Lung (tissue), 12 donors: ENCODE measurements around the gene MIER1. TPM values are rescaled to one million over a fixed set of nuclear protein-coding genes. Genes with fewer than 3 reads are reported as not detected.

Source experiments
- ATAC-seq: fragments of 200-7000 bp; cut with Tn5 transposase; one replicate; pipeline ENCODE4 v1.9.1; 2020; ENCODE audit warnings: moderate number of reproducible peaks; ENCODE audit not compliant: insufficient read depth, low FRiP score
- DNase-seq, 3 donors: peaks; one replicate each; pipeline ENCODE4 v3.0.0-alpha.2; 2013 to 2017
- H3K27ac ChIP-seq, 2 donors: one replicate each; pipeline ENCODE4 v1.5.1; 2013; ENCODE audit warnings: mild to moderate bottlenecking in 2 of 2, moderate library complexity in 2 of 2, control low read depth in 1 of 2, inconsistent platforms in 1 of 2, low read depth in 1 of 2, low read length in 1 of 2
- H3K27me3 ChIP-seq, 3 donors: one replicate each; pipeline ENCODE4 v1.5.1; 2013; ENCODE audit warnings: low read length in 2 of 3; ENCODE audit not compliant: control insufficient read depth in 3 of 3, insufficient read depth in 3 of 3
- H3K36me3 ChIP-seq, 4 donors: one replicate each; pipeline ENCODE4 v1.5.1; 2013; ENCODE audit warnings: low read length in 4 of 4, mild to moderate bottlenecking in 1 of 4, moderate library complexity in 1 of 4; ENCODE audit not compliant: control insufficient read depth in 4 of 4, insufficient read depth in 4 of 4
- H3K4me1 ChIP-seq, 5 donors: one replicate each; pipeline ENCODE4 v1.5.1; 2013; ENCODE audit warnings: low read length in 5 of 5, mild to moderate bottlenecking in 2 of 5, moderate library complexity in 1 of 5; ENCODE audit not compliant: control insufficient read depth in 5 of 5, insufficient read depth in 5 of 5
- H3K4me3 ChIP-seq: one replicate; pipeline ENCODE4 v1.5.1; 2013; ENCODE audit warnings: mild to moderate bottlenecking, control low read depth, moderate library complexity
- H3K9ac ChIP-seq, 2 donors: one replicate each; pipeline ENCODE4 v1.5.1; 2013; ENCODE audit warnings: low read length in 2 of 2, control low read depth in 1 of 2; ENCODE audit not compliant: insufficient read depth in 1 of 2
- H3K9me3 ChIP-seq, 4 donors: one replicate each; pipeline ENCODE4 v1.5.1; 2013; ENCODE audit warnings: low read length in 3 of 4, mild to moderate bottlenecking in 1 of 4, moderate library complexity in 1 of 4; ENCODE audit not compliant: control insufficient read depth in 4 of 4, insufficient read depth in 3 of 4
- WGBS, 2 donors: extraction: QIAGEN DNeasy Blood & Tissue Kit; methylation state at CpG; one replicate each; pipeline ENCODE4 v1.1.7; 2013; 5-methylcytosine and 5-hydroxymethylcytosine counted together
- polyA plus RNA-seq, 2 donors: library from polyadenylated mRNA; stranded (reverse); fragments of 200-250 nt; gene quantifications; one replicate each; pipeline ENCODE4 v1.2.1, GENCODE V29; 2013
- total RNA-seq, 2 donors: library from RNA; depleted of rRNA in 1 of 2; stranded (reverse); fragments of >200 nt in 1 of 2; gene quantifications; one replicate each; pipeline ENCODE4 v1.2.1, GENCODE V29; 2014 to 2021
- TF ChIP-seq, protein P1 (sequence below): IDR thresholded peaks from 2 replicates; pipeline ENCODE4 v1.5.1; 2012; ENCODE audit warnings: mild to moderate bottlenecking; ENCODE audit errors: control extremely low read depth, extremely low read depth
- donor health status: control.
- donor health status: control.
- donor health status: Bipolar disorder and iron deficiency.
- donor health status: healthy.
- donor health status: DM: yes; HTN: yes; CAD: no.

MIER1 gene
- total and polyA plus RNA-seq, 4 donors = 12.6 to 42.4 (median 21.5) TPM

DNA sequence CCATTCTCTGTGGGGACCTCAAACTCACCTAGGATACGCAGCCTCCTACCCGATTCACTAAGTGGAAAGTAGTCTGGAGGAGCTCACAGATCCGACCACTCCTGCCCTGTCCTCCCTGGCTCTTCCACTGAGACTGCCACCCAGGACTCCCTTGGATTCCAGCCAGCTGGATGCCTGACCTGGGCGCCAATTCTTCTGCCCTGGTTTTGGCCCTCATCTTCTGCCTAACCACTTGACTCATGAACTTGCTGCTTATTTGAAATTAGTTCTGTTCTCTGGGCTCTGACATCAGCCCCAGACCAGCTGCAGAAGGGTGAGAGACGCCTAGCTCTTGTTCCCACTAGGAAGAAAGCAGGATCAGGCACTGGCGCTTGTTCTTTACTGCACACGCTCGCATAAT lies 80.3 kb downstream of the MIER1 start:
- WGBS, 2 donors = 83 to 84% methylated on average over 8 of the region's 8 CpGs
- TF ChIP-seq, protein P1, sequence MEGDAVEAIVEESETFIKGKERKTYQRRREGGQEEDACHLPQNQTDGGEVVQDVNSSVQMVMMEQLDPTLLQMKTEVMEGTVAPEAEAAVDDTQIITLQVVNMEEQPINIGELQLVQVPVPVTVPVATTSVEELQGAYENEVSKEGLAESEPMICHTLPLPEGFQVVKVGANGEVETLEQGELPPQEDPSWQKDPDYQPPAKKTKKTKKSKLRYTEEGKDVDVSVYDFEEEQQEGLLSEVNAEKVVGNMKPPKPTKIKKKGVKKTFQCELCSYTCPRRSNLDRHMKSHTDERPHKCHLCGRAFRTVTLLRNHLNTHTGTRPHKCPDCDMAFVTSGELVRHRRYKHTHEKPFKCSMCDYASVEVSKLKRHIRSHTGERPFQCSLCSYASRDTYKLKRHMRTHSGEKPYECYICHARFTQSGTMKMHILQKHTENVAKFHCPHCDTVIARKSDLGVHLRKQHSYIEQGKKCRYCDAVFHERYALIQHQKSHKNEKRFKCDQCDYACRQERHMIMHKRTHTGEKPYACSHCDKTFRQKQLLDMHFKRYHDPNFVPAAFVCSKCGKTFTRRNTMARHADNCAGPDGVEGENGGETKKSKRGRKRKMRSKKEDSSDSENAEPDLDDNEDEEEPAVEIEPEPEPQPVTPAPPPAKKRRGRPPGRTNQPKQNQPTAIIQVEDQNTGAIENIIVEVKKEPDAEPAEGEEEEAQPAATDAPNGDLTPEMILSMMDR = no peak
- ATAC-seq (no peak), DNase-seq (no peak)
- peaks cover 0 to 25% (median 15%) of the 10 kb centered on the region in 4 donors for H3K36me3 ChIP-seq
- no peak overlapping the region for H3K4me3 ChIP-seq
- no peaks in the 10 kb centered on the region for H3K27me3 ChIP-seq
- H3K9me3 ChIP-seq = peaks cover 0 to 3% (median 1%) of the 10 kb centered on the region in 4 donors
- peaks cover 0 to 28% (median 0%) of the 10 kb centered on the region in 5 donors for H3K4me1 ChIP-seq
- H3K9ac ChIP-seq = no peak overlapping the region
- no peak overlapping the region for H3K27ac ChIP-seq

DNA sequence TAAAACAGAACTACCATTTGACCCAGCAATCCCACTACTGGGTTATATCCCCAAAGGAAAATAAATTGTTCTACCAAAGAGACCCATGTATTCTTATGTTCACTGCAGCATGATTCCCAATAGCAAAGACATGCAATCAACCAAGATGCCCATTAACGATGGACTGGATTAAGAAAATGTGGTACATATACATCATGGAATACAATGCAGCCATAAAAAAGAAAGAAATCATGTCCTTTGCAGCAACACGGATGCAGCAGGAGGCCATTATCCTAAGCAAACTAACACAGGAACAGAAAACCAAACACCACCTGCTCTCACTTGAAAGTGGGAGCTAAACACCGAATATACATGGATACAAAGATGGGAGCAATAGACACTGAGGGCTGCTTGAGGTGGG lies 85.0 kb downstream of the MIER1 start:
- WGBS, 2 donors = 96 to 98% methylated on average over 3 of the region's 3 CpGs
- H3K36me3 ChIP-seq = peaks cover 6 to 14% (median 9%) of the 10 kb centered on the region in 4 donors

DNA sequence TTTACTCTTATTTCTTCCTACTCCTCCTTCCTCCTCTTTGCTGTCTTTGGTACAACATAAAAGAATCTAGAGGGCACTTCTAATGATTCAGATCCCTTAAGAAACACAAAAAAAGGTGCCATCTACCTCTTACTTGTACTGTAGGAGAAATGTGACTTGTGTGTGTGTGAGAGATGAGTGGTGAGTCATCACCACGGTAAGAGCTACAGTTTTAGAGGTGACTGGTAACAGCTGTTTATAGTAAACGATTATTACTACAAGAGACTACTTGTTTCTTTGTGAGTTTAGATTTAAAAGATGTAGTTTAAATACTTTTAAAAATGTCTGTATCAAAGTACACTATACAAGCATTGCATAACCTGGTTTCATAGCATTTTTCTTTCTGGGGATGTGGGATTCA lies 88.8 kb downstream of the MIER1 start:
- Histone ChIP-seq H3K4me3 (no peak overlapping the region), H3K36me3 (peaks cover 2 to 8% (median 7%) of the 10 kb centered on the region in 4 donors), H3K9ac (no peak overlapping the region), H3K27me3 (no peaks in the 10 kb centered on the region), H3K27ac (no peak overlapping the region), H3K4me1 (no peaks in the 10 kb centered on the region), H3K9me3 (peaks cover 0 to 3% (median 1%) of the 10 kb centered on the region in 4 donors)
- DNase-seq = no peak
- no peak for ATAC-seq
- TF ChIP-seq, protein P1 = no peak
- 57 to 75% methylated on average over 2 of the region's 2 CpGs for WGBS, 2 donors

More for the DNA sequence above, 85.0 kb downstream of the MIER1 start:
- ATAC-seq (no peak), DNase-seq (no peak)
- TF ChIP-seq, protein P1 = no peak
- peaks cover 0 to 3% (median 1%) of the 10 kb centered on the region in 4 donors for H3K9me3 ChIP-seq
- H3K4me3 ChIP-seq = no peak overlapping the region
- H3K27me3 ChIP-seq = no peaks in the 10 kb centered on the region
- no peak overlapping the region for H3K27ac ChIP-seq
- peaks cover 0 to 12% (median 0%) of the 10 kb centered on the region in 5 donors for H3K4me1 ChIP-seq
- no peak overlapping the region for H3K9ac ChIP-seq

DNA sequence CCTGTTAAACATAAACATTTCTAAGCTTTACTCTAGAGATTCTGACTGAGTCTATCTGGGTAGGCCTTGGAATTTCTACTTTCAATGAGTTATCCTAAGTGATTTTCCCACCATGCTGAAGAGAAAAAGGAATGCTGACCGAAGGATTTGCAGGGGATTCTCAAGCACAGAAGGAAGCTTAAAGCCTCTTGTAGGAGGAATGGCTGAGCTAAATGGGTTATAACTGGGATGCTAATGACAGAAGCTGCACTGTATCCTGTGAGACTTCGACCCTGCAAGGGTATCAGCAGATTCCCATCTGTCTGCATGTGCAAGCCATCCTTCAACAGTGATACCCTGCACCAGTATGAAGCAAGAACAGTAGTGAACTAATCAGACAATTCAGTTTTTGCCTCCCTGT lies 93.8 kb downstream of the MIER1 start:
- WGBS, 2 donors = 91 to 92% methylated on average over 2 of the region's 2 CpGs
- no peak overlapping the region for H3K4me3 ChIP-seq
- peaks cover 2 to 15% (median 12%) of the 10 kb centered on the region in 4 donors for H3K36me3 ChIP-seq
- no peak overlapping the region for H3K27ac ChIP-seq
- ATAC-seq = no peak
- no peak for DNase-seq
- TF ChIP-seq, protein P1 = no peak
- no peak overlapping the region for H3K9ac ChIP-seq
- peaks cover 0 to 27% (median 0%) of the 10 kb centered on the region in 5 donors for H3K4me1 ChIP-seq
- no peaks in the 10 kb centered on the region for H3K9me3 ChIP-seq
- no peaks in the 10 kb centered on the region for H3K27me3 ChIP-seq
